HepG2 (cell line): ENCODE results near the gene HEY2. TPM values are rescaled to one million over a fixed set of nuclear protein-coding genes. Genes with fewer than 3 reads are reported as not detected.

Experiments
- ATF1 ChIP-seq: IDR thresholded peaks from 2 replicates; pipeline ENCODE4 v1.6.1; 2016; ENCODE audit warnings: mild to moderate bottlenecking, control low read depth
- CENPT ChIP-seq: sonication (generic); formaldehyde crosslinking; IDR thresholded peaks from 2 replicates; pipeline ENCODE4 v1.8.0; 2022; ENCODE audit warnings: low read depth, mild to moderate bottlenecking, moderate library complexity, missing genetic modification reagents
- CTCF ChIP-seq: sonication (generic); formaldehyde crosslinking; IDR thresholded peaks from 2 replicates; pipeline ENCODE4 v1.5.0; 2020; ENCODE audit warnings: mild to moderate bottlenecking, missing genetic modification reagents, moderate library complexity
- FOXM1 ChIP-seq: sonication (generic); formaldehyde crosslinking; IDR thresholded peaks from 2 replicates; pipeline ENCODE4 v1.5.0; 2020; ENCODE audit warnings: missing genetic modification reagents
- ISL2 ChIP-seq: sonication (generic); formaldehyde crosslinking; IDR thresholded peaks from 2 replicates; pipeline ENCODE4 v1.5.0; 2020; ENCODE audit warnings: missing genetic modification reagents
- MIXL1 ChIP-seq: IDR thresholded peaks from 2 replicates; pipeline ENCODE4 v1.6.1; 2016
- MXD4 ChIP-seq: IDR thresholded peaks from 2 replicates; pipeline ENCODE4 v1.6.1; 2016; ENCODE audit warnings: mild to moderate bottlenecking, missing biosample characterization, missing genetic modification reagents
- NAIF1 ChIP-seq: sonication (generic); formaldehyde crosslinking; IDR thresholded peaks from 2 replicates; pipeline ENCODE4 v1.5.0; 2020; ENCODE audit warnings: mild to moderate bottlenecking, missing genetic modification reagents, borderline replicate concordance
- NR2C2 ChIP-seq: sonication (generic); formaldehyde crosslinking; IDR thresholded peaks from 2 replicates; pipeline ENCODE4 v1.4.0; 2020; ENCODE audit warnings: missing genetic modification reagents, mild to moderate bottlenecking, moderate library complexity, borderline replicate concordance
- PHF21A ChIP-seq: sonication (generic); formaldehyde crosslinking; IDR thresholded peaks from 2 replicates; pipeline ENCODE4 v1.5.0; 2020; ENCODE audit warnings: mild to moderate bottlenecking, missing genetic modification reagents
- SALL1 ChIP-seq: sonication (generic); formaldehyde crosslinking; IDR thresholded peaks from 2 replicates; pipeline ENCODE4 v1.8.0; 2022; ENCODE audit warnings: mild to moderate bottlenecking, missing genetic modification reagents
- SRSF1 ChIP-seq: fragments of 200-400 bp; formaldehyde crosslinking; optimal IDR thresholded peaks from 2 replicates; pipeline ENCODE3; 2017; ENCODE audit warnings: mild to moderate bottlenecking, low read depth, low read length, moderate library complexity
- TBX3 ChIP-seq: fragments of 450-650 bp; IDR thresholded peaks from 2 replicates; pipeline ENCODE4 v1.6.1; 2017; ENCODE audit warnings: antibody characterized with exemption, mild to moderate bottlenecking, inconsistent platforms, borderline replicate concordance
- ZBTB3 ChIP-seq: sonication (generic); formaldehyde crosslinking; IDR thresholded peaks from 2 replicates; pipeline ENCODE4 v1.4.0; 2020; ENCODE audit warnings: low read depth, mild to moderate bottlenecking, moderate library complexity, missing genetic modification reagents, borderline replicate concordance
- ZKSCAN5 ChIP-seq: sonication (generic); formaldehyde crosslinking; IDR thresholded peaks from 2 replicates; pipeline ENCODE4 v1.5.1; 2020; ENCODE audit warnings: mild to moderate bottlenecking, missing genetic modification reagents
- ZNF280B ChIP-seq: sonication (generic); formaldehyde crosslinking; IDR thresholded peaks from 2 replicates; pipeline ENCODE4 v1.5.0; 2020; ENCODE audit warnings: missing genetic modification reagents, mild to moderate bottlenecking, borderline replicate concordance
- polyA plus RNA-seq, 8 experiments: library from polyadenylated mRNA; depleted of rRNA in 3 of 8; stranded (reverse) in 7 of 8; unstranded in 1 of 8; fragments of >200 nt; fragmentation: Illumina TruSeq in 4 of 8; extraction: Trizol in 4 of 8; gene quantifications; 2 replicates each; pipeline versions ENCODE4 v1.2.1 to v1.2.3, GENCODE V29; 2011 to 2016; ENCODE audit warnings: low read depth in 4 of 8, missing spikeins in 1 of 8, mixed read lengths in 1 of 8; ENCODE audit not compliant: insufficient read depth in 1 of 8
- total RNA-seq, 5 experiments: library from RNA; depleted of rRNA; stranded (reverse); fragments of >200 nt; fragmentation: Illumina TruSeq; extraction: Trizol; gene quantifications; 2 replicates each; pipeline ENCODE4 v1.2.3, GENCODE V29; 2016; ENCODE audit warnings: low read depth in 1 of 5
- TF ChIP-seq, protein P1 (sequence below): sonication (generic); formaldehyde crosslinking; IDR thresholded peaks from 2 replicates; pipeline ENCODE4 v1.5.1; 2020; ENCODE audit warnings: missing genetic modification reagents, mild to moderate bottlenecking, borderline replicate concordance
- TF ChIP-seq, protein P2 (sequence below): sonication (generic); formaldehyde crosslinking; IDR thresholded peaks from 2 replicates; pipeline ENCODE4 v1.5.1; 2020; ENCODE audit warnings: mild to moderate bottlenecking, missing genetic modification reagents, moderate library complexity
- TF ChIP-seq, protein P3 (sequence below): sonication (generic); formaldehyde crosslinking; IDR thresholded peaks from 2 replicates; pipeline ENCODE4 v1.8.0; 2022; ENCODE audit warnings: mild to moderate bottlenecking, missing genetic modification reagents, moderate library complexity
- TF ChIP-seq, protein P4 (sequence below): sonication (generic); formaldehyde crosslinking; IDR thresholded peaks from 2 replicates; pipeline ENCODE4 v1.8.0; 2022; ENCODE audit warnings: missing genetic modification reagents, mild to moderate bottlenecking, inconsistent platforms, borderline replicate concordance

HEY2 gene
- total and polyA plus RNA-seq, 2 of the 13 experiments (the other 11 are each of a cell fraction or from before 2014, with no cell fraction given), result 0.04 TPM

GRCh38 chr6:125749865-125750691, 646 bp downstream of the HEY2 start (continued):
- TF ChIP-seq ATF1 (CRISPR knock-in tag) (no peak), ZBTB3 (CRISPR knock-in tag) (no peak), SALL1 (no peak), PHF21A (no peak), SRSF1 (no peak), CENPT (CRISPR knock-in tag) (no peak), MXD4 (CRISPR knock-in tag) (no peak), NR2C2 (CRISPR knock-in tag) (no peak; the same call in 1 of the 2 replicates), ISL2 (CRISPR knock-in tag) (no peak), ZNF280B (CRISPR knock-in tag) (no peak), CTCF (no peak), FOXM1 (no peak), NAIF1 (no peak), ZKSCAN5 (no peak), MIXL1 (no peak), TBX3 (no peak)
- TF ChIP-seq, protein P1, sequence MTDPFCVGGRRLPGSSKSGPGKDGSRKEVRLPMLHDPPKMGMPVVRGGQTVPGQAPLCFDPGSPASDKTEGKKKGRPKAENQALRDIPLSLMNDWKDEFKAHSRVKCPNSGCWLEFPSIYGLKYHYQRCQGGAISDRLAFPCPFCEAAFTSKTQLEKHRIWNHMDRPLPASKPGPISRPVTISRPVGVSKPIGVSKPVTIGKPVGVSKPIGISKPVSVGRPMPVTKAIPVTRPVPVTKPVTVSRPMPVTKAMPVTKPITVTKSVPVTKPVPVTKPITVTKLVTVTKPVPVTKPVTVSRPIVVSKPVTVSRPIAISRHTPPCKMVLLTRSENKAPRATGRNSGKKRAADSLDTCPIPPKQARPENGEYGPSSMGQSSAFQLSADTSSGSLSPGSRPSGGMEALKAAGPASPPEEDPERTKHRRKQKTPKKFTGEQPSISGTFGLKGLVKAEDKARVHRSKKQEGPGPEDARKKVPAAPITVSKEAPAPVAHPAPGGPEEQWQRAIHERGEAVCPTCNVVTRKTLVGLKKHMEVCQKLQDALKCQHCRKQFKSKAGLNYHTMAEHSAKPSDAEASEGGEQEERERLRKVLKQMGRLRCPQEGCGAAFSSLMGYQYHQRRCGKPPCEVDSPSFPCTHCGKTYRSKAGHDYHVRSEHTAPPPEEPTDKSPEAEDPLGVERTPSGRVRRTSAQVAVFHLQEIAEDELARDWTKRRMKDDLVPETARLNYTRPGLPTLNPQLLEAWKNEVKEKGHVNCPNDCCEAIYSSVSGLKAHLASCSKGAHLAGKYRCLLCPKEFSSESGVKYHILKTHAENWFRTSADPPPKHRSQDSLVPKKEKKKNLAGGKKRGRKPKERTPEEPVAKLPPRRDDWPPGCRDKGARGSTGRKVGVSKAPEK (CRISPR knock-in tag), result no peak; the same call in 1 of the 2 replicates
- TF ChIP-seq, protein P2, sequence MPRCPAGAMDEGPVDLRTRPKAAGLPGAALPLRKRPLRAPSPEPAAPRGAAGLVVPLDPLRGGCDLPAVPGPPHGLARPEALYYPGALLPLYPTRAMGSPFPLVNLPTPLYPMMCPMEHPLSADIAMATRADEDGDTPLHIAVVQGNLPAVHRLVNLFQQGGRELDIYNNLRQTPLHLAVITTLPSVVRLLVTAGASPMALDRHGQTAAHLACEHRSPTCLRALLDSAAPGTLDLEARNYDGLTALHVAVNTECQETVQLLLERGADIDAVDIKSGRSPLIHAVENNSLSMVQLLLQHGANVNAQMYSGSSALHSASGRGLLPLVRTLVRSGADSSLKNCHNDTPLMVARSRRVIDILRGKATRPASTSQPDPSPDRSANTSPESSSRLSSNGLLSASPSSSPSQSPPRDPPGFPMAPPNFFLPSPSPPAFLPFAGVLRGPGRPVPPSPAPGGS (CRISPR knock-in tag), result no peak
- TF ChIP-seq, protein P3, sequence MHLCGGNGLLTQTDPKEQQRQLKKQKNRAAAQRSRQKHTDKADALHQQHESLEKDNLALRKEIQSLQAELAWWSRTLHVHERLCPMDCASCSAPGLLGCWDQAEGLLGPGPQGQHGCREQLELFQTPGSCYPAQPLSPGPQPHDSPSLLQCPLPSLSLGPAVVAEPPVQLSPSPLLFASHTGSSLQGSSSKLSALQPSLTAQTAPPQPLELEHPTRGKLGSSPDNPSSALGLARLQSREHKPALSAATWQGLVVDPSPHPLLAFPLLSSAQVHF, result no peak
- TF ChIP-seq, protein P4, sequence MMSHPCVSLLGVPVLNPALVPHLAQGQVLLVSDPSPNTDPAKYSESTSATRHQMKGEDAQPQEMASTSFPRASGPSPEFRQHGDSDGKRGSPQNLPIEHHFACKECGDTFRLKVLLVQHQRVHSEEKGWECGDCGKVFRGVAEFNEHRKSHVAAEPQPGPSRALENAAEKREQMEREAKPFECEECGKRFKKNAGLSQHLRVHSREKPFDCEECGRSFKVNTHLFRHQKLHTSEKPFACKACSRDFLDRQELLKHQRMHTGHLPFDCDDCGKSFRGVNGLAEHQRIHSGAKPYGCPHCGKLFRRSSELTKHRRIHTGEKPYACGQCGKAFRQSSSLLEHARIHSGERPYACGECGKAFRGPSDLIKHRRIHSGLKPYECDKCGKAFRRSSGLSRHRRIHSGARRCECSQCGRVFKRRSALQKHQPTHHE, result no peak
